Keratinocyte (primary cell): ENCODE data around the gene TTC8.

Experiments used
- CTCF ChIP-seq, 3 experiments: IDR thresholded peaks in 1 of 3; conservative IDR thresholded peaks in 1 of 3; optimal IDR thresholded peaks in 1 of 3; 2 replicates in 2 of 3; 3 replicates in 1 of 3; pipeline versions ENCODE3 to v1.5.1; 2011; ENCODE audit warnings: low read length in 3 of 3, mild to moderate bottlenecking in 3 of 3, moderate library complexity in 2 of 3, control low read depth in 1 of 3, inconsistent platforms in 1 of 3; ENCODE audit not compliant: insufficient read depth in 2 of 3; ENCODE audit errors: extremely low read depth in 1 of 3
- EZH2 ChIP-seq: IDR thresholded peaks from one replicate; pipeline ENCODE4 v1.6.1; 2012; ENCODE audit warnings: inconsistent platforms, mild to moderate bottlenecking, low read length, moderate library complexity

GRCh38 chr14:88851587-88851986 is 27.1 kb downstream of the TTC8 start:
- TF ChIP-seq CTCF (optimal IDR thresholded peaks at IDR 0.05 in 1 of 3, IDR thresholded peaks at IDR 0.05 in 1 of 3, conservative IDR thresholded peaks at IDR 0.05 in 1 of 3; ENCODE audit: extremely low read depth in 1 of 3, insufficient read depth in 2 of 3, low read length in 3 of 3) (no peak), EZH2 (no peak)
